TTC549 (cell line): ENCODE data around the gene USH2A.

Source experiments
- FAIRE-seq: peaks from 2 replicates; lab custom pipeline; 2012; peaks lifted over from hg19 to GRCh38; lab: Jason Lieb, UNC

The USH2A gene, protein sequence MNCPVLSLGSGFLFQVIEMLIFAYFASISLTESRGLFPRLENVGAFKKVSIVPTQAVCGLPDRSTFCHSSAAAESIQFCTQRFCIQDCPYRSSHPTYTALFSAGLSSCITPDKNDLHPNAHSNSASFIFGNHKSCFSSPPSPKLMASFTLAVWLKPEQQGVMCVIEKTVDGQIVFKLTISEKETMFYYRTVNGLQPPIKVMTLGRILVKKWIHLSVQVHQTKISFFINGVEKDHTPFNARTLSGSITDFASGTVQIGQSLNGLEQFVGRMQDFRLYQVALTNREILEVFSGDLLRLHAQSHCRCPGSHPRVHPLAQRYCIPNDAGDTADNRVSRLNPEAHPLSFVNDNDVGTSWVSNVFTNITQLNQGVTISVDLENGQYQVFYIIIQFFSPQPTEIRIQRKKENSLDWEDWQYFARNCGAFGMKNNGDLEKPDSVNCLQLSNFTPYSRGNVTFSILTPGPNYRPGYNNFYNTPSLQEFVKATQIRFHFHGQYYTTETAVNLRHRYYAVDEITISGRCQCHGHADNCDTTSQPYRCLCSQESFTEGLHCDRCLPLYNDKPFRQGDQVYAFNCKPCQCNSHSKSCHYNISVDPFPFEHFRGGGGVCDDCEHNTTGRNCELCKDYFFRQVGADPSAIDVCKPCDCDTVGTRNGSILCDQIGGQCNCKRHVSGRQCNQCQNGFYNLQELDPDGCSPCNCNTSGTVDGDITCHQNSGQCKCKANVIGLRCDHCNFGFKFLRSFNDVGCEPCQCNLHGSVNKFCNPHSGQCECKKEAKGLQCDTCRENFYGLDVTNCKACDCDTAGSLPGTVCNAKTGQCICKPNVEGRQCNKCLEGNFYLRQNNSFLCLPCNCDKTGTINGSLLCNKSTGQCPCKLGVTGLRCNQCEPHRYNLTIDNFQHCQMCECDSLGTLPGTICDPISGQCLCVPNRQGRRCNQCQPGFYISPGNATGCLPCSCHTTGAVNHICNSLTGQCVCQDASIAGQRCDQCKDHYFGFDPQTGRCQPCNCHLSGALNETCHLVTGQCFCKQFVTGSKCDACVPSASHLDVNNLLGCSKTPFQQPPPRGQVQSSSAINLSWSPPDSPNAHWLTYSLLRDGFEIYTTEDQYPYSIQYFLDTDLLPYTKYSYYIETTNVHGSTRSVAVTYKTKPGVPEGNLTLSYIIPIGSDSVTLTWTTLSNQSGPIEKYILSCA (N-terminal part only)

DNA sequence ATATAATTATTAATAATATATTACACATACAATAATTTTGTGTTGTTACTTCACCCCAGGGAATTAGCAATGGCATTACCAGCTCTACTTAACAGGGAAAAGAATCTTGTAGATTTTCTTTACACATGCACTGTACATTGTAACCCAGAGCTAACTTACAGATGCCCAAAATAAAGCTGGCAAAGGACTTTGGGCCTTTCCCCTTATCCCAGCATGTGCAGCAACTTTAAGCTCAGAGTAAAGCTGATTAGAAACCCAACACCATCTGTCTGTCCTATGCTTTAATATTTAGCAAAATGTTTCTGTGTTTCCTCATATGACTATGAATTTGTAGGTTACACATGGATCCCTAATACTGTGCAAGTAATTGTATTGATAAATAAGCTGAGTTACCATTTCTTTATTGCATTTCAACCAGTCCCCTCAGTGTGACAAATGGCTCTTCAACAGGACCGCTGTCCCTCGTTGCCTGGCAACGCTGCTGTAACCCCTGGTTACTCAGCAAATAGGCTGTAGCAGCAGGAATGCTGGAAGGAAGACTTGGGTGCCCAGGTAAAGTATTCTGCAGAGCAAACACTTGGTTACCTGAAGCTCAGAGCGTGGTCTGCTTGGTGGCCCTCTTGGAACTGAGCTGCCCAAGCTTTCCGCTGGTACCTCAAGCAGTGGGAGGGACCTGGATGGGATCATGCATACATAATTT lies at the start of gene USH2A:
Gene USH2A (minus strand): TSS at position 628 of the 700 bp plus-strand sequence. CDS start 1,112 bp downstream, outside the sequence.
- FAIRE-seq, result no peak

DNA sequence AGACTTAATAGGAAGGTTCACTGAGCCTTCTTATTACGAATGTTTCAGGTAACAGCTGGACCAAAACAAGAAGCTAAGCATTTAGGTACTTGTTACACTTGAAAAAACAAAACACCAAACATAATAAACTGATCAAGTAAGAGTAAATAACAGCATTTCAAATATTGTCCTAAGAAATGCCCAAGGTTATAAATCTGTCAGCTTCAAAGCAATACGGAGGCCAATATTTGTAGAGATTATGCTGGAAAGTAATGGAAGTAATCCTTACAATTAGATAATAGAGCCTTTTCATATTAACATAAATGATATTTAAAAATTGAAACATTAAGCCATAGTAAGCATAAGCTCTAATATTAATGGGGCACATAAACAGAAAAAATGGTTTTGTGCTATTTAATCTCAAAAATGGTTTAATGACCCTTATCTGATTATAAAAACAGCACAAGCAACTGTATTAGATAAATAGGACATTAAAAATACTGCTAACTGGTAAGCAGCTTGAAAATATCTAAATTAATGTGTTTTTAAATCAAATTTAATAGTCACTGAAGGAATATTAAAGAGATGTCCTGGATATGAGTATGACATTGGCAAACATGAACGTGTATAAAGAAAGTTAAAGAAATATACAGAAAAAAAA lies 43.0 kb upstream of the USH2A start:
- FAIRE-seq, result no peak

DNA sequence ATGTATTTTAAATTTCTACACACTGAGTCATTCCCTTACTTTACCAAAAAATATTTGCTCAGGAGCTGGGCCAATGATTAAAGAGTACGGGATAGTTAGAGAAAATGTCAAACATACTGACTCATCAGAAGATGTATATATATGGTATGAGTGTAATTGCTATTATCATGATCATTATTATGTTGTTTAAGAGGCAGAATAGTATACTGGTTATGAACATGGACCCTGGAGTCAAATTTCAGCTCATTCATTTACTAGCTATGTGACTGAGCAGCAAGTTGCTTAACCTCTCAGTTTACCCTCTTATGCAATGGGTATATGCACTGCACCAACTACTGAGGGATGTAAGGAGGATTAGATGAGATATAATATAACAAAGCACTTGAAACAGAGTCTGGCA lies 41.2 kb upstream of the USH2A start:
- FAIRE-seq, result no peak

DNA sequence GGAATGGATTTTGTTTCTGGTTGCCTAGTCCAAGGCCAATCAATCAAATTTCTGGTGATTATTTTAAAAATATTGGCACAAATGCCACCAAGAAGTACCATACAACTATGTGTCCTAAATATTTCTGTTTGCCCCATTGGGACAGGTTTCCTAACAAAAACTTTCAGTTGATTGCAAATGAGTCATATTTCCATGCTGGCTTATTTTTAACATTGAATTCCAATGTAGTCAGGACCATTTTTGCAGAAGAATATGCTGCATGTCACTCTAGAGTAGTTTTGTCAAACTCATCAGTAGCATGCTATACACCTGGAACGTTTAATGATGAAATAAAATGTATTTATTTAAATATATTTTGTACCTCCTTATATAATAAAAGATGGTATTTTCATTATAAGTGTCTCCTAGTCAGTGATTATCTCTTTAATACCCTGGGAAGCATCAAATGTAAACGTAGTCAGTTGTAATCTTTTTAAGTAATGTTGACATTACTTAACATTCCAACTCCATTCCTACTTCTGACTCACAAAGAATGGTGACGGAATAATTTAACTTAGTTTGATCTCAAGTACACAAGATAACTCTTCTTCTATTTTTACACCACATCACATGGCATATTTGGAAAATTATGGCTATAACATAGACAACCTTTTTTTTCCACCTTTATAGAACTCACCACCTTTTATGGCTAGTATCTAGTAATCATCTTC lies 39.0 kb upstream of the USH2A start:
- FAIRE-seq, result no peak

DNA sequence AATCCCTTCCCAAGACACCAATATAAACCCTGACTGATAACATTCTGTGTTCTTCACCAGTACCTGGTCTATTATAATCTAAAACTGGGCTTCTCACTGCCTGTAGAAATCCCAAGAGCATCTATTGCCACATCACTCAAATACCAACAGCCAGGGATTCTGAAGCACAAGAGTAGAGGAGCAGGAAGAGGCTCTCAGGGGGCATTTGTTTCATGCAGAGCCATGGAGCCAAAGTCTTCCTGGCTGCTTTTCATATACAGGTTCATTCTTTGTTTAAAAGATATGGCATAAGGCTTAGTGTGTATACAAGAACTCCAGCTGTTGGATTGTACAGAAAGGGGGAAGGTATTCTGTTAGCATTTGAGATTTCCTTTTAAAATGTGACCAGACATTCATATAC lies 38.2 kb upstream of the USH2A start:
- no peak for FAIRE-seq

DNA sequence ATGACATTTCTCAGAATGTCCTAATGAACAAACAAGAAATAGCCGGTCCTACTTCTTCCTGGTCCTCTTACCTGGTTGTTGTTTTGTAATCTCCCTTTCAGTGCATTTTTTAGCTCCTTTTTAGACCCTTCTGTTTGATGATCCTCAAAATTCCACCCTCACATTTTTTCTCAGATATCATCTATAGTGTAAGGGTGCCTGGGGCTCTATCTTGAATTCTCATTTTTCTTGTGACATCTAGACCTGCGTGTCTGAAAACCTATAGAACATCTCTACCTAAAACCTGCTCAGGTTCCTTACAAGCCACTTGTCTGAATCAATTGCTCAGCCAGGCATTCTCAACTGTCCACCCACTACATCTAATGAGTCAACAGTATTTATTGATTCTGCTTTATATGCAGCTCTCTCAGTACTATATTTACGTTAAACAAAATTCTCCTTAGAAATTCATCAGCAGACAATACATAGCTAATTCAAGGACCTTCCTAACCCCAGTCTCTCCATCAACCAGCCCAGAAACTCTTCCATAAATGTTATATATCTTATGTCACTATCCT lies 36.5 kb upstream of the USH2A start:
- no peak for FAIRE-seq

DNA sequence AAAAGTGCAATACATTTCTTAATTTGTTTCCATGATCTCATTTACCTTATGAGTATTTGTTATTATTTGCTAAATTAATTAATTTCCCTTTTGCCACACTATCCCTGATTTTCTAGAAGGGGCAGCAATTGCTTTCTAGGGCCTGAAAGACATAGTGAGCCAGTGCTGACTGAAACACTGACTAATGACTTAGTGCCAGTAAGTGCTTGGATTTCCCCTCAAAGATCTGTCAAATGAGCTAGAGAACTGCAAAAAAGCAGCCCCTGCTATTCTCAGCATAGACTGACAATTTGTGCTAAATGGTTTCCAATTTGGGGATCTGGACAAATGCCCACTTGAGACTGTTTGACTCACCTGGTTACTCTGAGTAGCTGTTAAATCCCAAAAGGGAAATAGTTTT lies 35.6 kb upstream of the USH2A start:
- no peak for FAIRE-seq

DNA sequence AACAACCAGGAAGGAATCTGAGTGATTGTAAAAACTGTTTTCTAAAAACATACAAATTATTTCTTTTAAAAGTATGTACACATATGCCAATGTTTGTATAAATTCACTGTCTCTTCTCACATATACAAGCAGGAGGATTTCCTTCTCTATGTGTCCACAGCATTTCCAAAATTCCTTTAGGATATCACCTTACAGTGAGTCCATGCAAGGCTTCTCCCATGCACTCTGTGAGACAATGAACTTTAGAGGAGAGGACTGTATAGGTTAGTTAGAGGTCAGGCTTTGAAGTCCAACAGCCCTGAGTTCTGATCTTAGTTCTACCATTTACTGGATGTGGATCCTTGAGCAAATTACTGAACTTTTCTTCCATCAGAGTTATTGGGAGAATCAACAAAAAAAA lies 34.1 kb upstream of the USH2A start:
- no peak for FAIRE-seq

DNA sequence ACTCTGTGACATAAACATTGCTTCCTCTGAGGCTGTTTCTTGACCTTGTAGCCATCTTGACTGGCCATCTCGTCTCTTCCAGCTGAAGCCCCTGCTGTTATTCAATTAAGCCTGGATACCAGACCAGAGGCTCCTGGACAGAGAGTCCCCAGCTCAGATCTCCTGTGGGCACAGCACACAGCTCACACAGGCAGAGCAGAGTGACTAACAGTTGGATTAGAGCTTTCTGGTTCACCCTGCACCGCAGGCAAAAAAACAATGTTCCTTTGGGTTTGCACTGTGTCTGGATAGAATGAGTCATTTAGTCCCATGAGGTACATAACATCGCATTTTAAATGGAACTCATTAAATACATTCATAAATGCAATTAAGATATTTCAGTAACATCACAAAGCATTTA lies 33.4 kb upstream of the USH2A start:
- no peak for FAIRE-seq

DNA sequence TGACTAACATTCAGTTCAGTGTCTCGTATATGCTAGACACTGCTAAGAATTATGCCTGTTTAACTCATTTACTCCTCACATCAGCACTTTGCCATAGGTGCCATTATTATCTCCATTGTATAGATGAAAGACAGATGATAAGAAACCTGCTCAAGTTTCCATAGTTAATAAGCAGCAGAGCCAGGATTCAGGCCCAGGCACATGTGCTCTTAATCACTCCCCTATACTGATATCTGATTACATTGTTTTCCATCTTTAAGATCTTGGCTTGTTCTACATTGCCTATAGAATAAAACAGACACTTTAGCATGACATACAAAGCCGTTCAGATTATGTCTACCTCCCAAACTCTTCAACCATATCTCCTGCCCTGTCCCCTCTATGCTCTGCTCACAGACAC lies 30.5 kb upstream of the USH2A start:
- FAIRE-seq, result no peak

DNA sequence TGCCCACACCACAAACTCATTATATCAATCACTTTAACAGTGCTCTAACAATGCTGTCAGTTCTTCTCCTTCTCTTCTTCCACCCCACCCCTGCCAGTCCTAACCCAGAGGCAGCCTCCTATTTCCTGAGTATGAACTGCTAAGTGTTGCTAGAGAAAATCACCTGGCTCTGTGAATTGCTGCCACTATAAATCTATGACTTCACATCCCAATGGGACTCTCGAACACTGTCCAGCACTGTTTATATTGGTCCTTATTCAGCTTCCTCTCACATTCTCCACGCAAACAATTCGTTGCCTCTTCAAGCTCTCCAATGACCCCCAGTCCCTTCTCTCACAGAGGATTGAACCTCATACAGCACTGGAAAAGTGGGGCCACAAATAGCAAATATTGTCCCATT lies 27.0 kb upstream of the USH2A start:
- FAIRE-seq, result no peak

DNA sequence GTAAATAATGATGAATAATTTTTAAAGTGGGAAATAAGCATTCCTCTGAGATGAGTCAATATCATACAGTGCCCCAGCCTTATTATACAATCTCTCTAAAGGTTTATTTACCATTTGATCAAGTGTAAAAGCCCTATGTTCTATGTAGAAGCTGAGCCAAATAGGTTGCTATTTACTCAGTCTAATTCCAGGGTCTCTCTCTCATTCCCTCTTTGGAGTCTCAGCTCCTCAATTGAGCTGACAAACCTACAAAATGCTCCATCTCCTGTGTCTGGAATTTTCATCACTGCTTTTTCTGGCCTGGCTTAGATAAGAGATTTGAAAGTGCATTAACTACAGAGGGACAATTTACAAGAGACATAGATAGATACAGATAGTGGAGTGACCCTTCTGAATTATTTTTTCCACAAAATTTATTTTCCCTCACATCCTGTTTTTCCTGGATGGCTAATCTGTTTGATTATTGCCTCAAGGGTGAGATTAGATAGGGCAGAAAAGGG lies 24.8 kb upstream of the USH2A start:
- FAIRE-seq, result no peak

DNA sequence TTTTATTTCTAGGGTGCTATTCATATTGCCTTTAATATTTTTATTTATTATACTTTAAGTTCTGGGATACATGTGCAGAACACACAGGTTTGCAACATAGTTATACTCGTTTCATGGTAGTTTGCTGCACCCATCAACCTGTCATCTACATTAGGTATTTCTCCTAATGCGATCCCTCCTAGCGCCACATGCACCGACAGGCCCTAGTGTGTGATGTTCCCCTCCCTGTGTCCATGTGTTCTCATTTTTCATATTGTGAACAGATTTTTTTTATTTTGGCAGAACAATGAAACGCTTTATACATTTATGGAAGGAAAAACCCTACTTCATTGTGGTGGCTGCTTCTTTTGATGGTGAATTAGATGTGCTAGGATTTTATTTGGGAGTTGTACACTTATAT lies 14.4 kb upstream of the USH2A start:
- no peak for FAIRE-seq

DNA sequence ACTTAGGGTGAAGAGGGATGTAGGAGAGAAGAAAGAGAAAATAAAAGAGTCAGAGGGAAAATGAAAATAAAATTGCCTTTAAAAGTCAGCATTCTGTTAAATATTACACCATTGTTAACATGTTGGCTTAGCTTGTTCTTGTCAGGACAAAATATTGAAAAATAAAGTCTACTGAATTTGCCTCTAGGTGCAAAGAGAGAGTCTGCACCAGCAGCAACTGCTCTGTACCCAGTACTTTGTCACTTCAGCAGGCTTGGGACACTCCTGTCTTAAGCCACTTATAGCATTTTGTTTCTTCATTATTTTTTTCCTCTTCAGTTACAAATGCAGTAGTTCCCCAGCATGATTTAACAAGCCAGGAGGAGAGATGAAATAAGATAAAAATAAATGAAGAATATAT lies 11.0 kb upstream of the USH2A start:
- FAIRE-seq, result no peak

DNA sequence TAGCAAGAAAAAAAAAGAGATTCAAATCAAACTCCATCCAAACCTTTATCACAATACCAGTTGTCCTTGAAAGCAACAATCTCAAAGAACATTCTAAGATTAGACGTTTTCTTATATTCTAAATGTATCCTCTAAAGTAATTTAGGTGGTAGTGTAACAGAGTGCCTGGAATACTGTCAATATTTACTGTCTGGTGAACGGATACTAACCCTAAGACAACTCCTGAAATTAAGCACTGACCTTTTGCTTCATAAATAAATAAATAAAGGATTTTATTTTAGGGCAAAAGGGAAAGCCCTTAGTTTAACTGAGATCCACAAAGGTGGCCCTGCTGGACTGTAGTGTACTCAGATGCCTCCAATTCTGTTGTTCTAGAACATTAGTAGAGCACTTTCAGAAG lies 9.9 kb upstream of the USH2A start:
- FAIRE-seq, result no peak

DNA sequence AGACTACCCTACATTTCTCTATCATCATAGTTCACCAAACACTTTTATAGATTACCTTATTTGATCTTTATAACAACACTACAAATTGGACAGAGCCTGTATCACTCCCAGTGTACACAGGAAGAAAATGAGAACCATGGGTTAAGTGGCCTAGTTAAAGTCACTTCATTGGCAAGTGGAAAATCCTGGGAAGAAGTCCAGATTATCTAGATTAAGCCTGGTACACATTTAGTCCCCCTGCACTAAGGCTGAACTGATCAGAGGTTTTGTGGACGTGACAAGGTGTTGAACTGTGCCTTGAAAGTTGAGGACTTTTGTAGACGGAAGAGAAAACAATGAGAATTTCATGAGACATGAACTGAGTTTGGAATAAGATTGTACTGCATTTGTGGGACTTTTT lies 7.5 kb upstream of the USH2A start:
- FAIRE-seq, result no peak

DNA sequence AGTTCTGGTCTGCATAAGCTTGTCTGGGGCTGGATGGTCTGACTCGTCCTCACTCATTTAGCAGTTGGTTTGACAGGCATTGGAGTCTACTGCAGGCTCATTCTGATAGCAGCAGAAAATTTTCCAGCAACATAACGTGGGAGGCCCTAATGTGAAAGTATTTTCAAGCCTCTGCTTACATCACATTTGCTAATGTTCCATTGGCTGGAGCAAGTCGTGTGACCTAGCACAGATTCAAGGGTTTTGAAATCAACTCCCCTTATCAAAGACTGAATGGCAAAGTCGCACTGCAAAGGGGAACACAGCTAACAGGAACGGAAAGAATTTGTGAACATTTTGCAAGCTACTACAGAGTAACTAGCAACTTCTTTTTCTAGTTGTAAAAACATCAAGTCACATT lies 2.3 kb upstream of the USH2A start:
- no peak for FAIRE-seq

DNA sequence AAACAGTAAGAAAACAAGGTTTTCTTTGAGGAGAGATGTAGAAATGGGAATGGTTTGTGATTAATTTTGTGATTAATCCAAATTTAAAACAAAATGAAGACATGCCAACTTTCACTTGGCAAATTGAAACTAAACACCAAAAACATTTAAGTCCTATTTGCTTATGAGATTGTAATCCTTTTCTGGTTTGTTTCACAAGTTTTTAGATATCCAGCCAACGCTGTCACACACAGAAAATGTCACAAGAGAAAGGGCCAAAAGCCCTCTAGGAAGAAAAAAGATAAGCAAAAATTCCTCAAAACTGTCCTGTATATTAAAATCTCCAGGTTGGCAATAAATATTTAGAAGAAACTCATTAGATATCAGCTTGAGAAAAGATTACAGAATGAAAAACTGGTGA lies 2.5 kb downstream of the USH2A start:
- no peak for FAIRE-seq

DNA sequence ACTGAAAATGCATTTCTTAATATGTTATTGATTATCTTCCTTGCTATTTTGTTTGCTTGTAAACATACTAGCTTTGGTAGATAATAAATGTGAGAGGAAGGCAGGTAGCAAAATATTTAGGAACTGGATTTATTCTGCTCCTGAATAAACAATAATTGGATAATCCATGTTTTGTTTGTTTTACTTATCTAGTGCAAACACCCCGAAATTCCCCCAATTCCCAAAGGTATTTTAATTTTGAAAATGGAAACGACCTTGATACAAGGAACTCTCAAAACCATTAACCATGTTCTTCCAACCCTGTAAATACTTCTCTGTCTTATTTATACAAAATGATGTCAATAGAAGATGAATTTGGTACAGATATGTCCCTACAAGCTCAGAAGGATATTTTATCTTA lies 3.0 kb downstream of the USH2A start:
- no peak for FAIRE-seq

DNA sequence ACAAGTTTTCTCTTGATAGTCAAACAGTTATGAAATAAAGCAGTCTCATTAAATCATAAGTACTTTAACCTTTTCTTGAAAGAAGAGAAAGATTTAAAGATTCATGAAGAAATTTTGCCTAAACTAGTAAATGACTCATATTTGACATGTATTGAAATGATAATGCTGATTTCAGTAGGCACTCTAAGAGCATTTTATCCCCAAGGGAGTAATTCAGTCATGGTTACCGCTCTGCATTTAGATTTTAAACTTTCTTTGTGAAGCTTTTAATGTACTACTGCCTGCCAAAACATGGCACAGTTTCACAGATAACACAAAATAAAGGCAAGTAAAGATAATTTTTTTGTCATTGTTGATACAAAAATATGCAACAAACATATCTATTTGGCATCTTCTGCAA lies 6.8 kb downstream of the USH2A start:
- no peak for FAIRE-seq

DNA sequence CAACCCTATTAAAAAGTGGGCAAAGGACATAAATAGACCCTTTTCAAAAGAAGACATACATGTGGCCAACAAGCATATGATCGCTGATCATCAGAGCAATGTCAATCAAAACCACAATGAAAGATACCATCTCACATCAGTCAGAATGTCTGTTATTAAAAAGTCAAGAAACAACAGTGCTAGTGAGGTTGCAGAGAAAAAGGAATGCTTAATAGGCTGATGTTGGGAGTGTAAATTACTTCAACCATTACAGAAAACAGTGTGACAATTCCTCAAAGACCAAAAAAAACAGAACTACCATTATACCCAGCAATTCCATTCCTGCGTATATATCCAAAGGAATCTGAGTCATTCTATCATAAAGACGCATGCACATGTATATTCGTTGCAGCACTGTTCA lies 13.2 kb downstream of the USH2A start:
- FAIRE-seq, result no peak
